ENCODE results near the gene PLAAT5. TPM values are rescaled to one million over a fixed set of nuclear protein-coding genes. Genes with fewer than 3 reads are reported as not detected.
"Not testable (repeated sequence)": the region's sequence is repeated elsewhere in the genome, so short reads cannot be mapped to it uniquely, and the experiment has no call there.

PLAAT5 gene
- total and polyA plus RNA-seq, 12 donors: 0.64 to 7.2 (median 1.6) TPM

DNA sequence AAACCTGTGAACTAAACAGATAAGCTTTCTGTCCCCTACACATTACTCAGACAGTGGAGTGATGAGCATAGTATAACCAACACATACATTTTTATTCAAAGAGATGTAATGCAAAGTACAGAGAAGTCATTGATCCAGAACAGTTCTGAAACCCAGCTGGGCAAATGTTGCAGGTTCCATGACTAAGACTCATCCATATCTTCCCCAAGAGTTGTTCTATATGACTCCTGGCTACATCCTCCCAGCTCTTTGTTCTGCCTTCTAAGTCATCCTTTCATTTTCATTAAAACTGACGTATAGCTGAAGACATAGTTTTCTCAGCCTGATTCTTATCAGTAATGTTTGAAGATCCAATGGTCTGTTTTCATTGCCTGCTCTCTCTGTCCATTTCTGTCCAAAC lies 47.3 kb downstream of the PLAAT5 start:
- DNase-seq (no peak), ATAC-seq (no peak)
- Histone ChIP-seq H3K4me1 (no peaks in the 10 kb centered on the region), H3K27ac (no peak overlapping the region), H3K36me3 (no peaks in the 10 kb centered on the region), H3K27me3 (peaks cover 0 to 13% (median 3%) of the 10 kb centered on the region in 7 donors), H3K4me3 (no peak overlapping the region), H3K9me3 (peaks cover 0 to 14% (median 0%) of the 10 kb centered on the region in 11 donors)
- WGBS, 2 donors: 62 to 72% methylated on average over 1 of the region's 1 CpG
- TF ChIP-seq, protein P1, sequence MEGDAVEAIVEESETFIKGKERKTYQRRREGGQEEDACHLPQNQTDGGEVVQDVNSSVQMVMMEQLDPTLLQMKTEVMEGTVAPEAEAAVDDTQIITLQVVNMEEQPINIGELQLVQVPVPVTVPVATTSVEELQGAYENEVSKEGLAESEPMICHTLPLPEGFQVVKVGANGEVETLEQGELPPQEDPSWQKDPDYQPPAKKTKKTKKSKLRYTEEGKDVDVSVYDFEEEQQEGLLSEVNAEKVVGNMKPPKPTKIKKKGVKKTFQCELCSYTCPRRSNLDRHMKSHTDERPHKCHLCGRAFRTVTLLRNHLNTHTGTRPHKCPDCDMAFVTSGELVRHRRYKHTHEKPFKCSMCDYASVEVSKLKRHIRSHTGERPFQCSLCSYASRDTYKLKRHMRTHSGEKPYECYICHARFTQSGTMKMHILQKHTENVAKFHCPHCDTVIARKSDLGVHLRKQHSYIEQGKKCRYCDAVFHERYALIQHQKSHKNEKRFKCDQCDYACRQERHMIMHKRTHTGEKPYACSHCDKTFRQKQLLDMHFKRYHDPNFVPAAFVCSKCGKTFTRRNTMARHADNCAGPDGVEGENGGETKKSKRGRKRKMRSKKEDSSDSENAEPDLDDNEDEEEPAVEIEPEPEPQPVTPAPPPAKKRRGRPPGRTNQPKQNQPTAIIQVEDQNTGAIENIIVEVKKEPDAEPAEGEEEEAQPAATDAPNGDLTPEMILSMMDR (IDR thresholded peaks at IDR 0.05): no peak
- intact Hi-C loops (cut with DNase I): no loop called here

DNA sequence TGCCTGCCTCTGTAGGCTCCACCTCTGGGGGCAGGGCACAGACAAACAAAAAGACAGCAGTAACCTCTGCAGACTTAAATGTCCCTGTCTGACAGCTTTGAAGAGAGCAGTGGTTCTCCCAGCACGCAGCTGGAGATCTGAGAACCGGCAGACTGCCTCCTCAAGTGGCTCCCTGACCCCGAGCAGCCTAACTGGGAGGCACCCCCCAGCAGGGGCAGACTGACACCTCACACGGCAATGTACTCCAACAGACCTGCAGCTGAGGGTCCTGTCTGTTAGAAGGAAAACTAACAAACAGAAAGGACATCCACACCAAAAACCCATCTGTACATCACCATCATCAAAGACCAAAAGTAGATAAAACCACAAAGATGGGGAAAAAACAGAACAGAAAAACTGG lies 55.1 kb downstream of the PLAAT5 start:
- 11 to 12% methylated on average over 4 of the region's 4 CpGs for WGBS, 2 donors
- H3K4me1 ChIP-seq; H3K36me3 ChIP-seq; H3K27ac ChIP-seq; DNase-seq; intact Hi-C loops (cut with DNase I); ATAC-seq; H3K4me3 ChIP-seq; H3K9me3 ChIP-seq: not testable (repeated sequence)
- peaks cover 0 to 18% (median 3%) of the 10 kb centered on the region in 7 donors for H3K27me3 ChIP-seq

- H3K9me3 ChIP-seq; ATAC-seq; H3K4me1 ChIP-seq; H3K27ac ChIP-seq; H3K36me3 ChIP-seq; DNase-seq; H3K4me3 ChIP-seq; intact Hi-C loops (cut with DNase I): not testable (repeated sequence)
- peaks cover 0 to 23% (median 4%) of the 10 kb centered on the region in 7 donors for H3K27me3 ChIP-seq
- 76 to 91% methylated on average over 17 to 22 of the region's 22 CpGs for WGBS, 2 donors
Measured at GRCh38 chr11:63435351-63435750, 55.6 kb downstream of the PLAAT5 start.

DNA sequence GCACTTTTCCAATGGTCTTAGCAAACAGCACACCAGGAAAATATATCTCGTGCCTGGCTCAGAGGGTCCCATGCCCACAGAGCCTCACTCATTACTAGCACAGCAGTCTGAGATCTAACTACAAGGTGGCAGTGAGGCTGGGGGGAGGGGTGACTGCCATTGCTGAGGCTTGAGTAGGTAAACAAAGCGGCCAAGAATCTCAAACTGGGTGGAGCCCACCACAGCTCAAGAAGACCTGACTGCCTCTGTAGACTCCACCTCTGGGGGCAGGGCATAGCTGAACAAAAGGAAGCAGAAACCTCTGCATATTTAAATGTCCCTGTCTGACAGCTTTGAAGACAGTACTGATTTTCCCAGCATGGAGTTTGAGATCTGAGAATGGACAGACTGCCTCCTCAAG lies 60.2 kb downstream of the PLAAT5 start:
- intact Hi-C loops (cut with DNase I); DNase-seq; H3K9me3 ChIP-seq; H3K27ac ChIP-seq; H3K4me3 ChIP-seq; ATAC-seq; H3K4me1 ChIP-seq; H3K36me3 ChIP-seq: not testable (repeated sequence)
- H3K27me3 ChIP-seq: peaks cover 0 to 40% (median 8%) of the 10 kb centered on the region in 7 donors
- WGBS, 2 donors: 50 to 83% methylated on average over 2 of the region's 2 CpGs

GRCh38 chr11:63427971-63428508 lies 62.9 kb downstream of the PLAAT5 start:
- WGBS, 2 donors: 79 to 91% methylated on average over 2 of the region's 2 CpGs
- DNase-seq (no peak), ATAC-seq (no peak)
- H3K27ac ChIP-seq: no peak overlapping the region
- H3K36me3 ChIP-seq: no peaks in the 10 kb centered on the region
- TF ChIP-seq, protein P1 (IDR thresholded peaks at IDR 0.05): no peak
- no peaks in the 10 kb centered on the region for H3K9me3 ChIP-seq
- intact Hi-C loops (cut with DNase I): no loop called here
- peaks cover 0 to 36% (median 4%) of the 10 kb centered on the region in 7 donors for H3K27me3 ChIP-seq
- H3K4me1 ChIP-seq: no peaks in the 10 kb centered on the region
- no peak overlapping the region for H3K4me3 ChIP-seq

- Histone ChIP-seq H3K27me3 (peaks cover 0 to 6% (median 0%) of the 10 kb centered on the region in 7 donors), H3K27ac (no peak overlapping the region), H3K36me3 (no peaks in the 10 kb centered on the region), H3K4me3 (no peak overlapping the region), H3K4me1 (no peaks in the 10 kb centered on the region), H3K9me3 (peaks cover 0 to 10% (median 0%) of the 10 kb centered on the region in 11 donors)
- intact Hi-C loops (cut with DNase I): no loop called here
- WGBS, 2 donors: 36 to 77% methylated on average over 2 of the region's 2 CpGs
- no peak for ATAC-seq
- TF ChIP-seq, protein P1 (IDR thresholded peaks at IDR 0.05): no peak
- no peak for DNase-seq
Measured at GRCh38 chr11:63417174-63417852, 73.7 kb downstream of the PLAAT5 start.

Measured in heart right ventricle (tissue), 16 donors.